ENCODE results near the gene IGSF9B. TPM values are rescaled to one million over a fixed set of nuclear protein-coding genes. Genes with fewer than 3 reads are reported as not detected.

IGSF9B gene
- total and polyA plus RNA-seq, 2 of the 13 experiments (the other 11 are each of a cell fraction or from before 2014, with no cell fraction given): not detected

DNA sequence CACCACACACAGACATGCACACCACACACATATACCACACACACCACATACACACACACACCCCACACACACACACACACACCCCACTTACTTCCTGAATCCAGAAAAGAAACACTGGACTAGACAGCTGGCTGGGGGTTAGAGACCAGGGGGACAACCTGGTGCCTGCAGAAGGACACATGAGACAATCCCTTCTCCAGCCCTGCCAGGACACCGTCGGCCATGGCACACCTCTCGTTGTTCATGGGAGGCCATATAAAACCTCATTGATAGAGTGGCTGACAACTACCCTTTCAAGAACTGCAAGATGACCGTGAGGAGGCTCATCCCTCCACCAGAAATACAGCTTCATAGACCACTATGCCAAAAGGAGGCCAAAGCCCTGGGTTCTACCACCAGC, 54.3 kb downstream of the IGSF9B start (continued):
- TF ChIP-seq, protein P1, sequence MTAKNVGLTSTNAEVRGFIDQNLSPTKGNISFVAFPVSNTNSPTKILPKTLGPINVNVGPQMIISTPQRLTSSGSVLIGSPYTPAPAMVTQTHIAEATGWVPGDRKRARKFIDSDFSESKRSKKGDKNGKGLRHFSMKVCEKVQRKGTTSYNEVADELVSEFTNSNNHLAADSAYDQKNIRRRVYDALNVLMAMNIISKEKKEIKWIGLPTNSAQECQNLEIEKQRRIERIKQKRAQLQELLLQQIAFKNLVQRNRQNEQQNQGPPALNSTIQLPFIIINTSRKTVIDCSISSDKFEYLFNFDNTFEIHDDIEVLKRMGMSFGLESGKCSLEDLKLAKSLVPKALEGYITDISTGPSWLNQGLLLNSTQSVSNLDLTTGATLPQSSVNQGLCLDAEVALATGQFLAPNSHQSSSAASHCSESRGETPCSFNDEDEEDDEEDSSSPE (CRISPR knock-in tag; IDR thresholded peaks at IDR 0.05): no peak
- TF ChIP-seq, protein P2, sequence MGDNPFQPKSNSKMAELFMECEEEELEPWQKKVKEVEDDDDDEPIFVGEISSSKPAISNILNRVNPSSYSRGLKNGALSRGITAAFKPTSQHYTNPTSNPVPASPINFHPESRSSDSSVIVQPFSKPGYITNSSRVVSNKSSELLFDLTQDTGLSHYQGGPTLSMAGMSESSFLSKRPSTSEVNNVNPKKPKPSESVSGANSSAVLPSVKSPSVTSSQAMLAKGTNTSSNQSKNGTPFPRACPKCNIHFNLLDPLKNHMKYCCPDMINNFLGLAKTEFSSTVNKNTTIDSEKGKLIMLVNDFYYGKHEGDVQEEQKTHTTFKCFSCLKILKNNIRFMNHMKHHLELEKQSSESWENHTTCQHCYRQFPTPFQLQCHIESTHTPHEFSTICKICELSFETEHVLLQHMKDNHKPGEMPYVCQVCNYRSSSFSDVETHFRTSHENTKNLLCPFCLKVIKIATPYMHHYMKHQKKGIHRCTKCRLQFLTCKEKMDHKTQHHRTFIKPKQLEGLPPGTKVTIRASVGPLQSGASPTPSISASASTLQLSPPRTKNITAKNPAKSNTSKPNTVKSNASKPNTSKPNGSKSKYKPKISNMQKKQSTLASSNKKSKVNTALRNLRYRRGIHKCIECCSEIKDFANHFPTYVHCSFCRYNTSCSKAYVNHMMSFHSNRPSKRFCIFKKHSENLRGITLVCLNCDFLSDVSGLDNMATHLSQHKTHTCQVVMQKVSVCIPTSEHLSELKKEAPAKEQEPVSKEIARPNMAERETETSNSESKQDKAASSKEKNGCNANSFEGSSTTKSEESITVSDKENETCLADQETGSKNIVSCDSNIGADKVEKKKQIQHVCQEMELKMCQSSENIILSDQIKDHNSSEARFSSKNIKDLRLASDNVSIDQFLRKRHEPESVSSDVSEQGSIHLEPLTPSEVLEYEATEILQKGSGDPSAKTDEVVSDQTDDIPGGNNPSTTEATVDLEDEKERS (CRISPR knock-in tag; IDR thresholded peaks at IDR 0.05): no peak
- no peak for TF ChIP-seq ZNF225 (CRISPR knock-in tag; IDR thresholded peaks at IDR 0.05)

GRCh38 chr11:133901999-133902398, 54.8 kb downstream of the IGSF9B start:
- ChIA-PET CTCF (ENCODE audit: low intra/inter-chr PET ratio, low total read pairs) (no interaction called here), POLR2A (no interaction called here)
- peak; percentile 53 for FAIRE-seq
- TF ChIP-seq ZNF646 (CRISPR knock-in tag; IDR thresholded peaks at IDR 0.05) (peak; percentile 79), RAD21 (CRISPR knock-in tag; IDR thresholded peaks at IDR 0.05) (no peak), LCORL (IDR thresholded peaks at IDR 0.05) (peak; percentile 25; the same call in 1 of the 2 replicates), LCORL (CRISPR knock-in tag; IDR thresholded peaks at IDR 0.05) (no peak)
- TF ChIP-seq, protein P3, sequence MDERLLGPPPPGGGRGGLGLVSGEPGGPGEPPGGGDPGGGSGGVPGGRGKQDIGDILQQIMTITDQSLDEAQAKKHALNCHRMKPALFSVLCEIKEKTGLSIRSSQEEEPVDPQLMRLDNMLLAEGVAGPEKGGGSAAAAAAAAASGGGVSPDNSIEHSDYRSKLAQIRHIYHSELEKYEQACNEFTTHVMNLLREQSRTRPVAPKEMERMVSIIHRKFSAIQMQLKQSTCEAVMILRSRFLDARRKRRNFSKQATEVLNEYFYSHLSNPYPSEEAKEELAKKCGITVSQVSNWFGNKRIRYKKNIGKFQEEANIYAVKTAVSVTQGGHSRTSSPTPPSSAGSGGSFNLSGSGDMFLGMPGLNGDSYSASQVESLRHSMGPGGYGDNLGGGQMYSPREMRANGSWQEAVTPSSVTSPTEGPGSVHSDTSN (CRISPR knock-in tag; IDR thresholded peaks at IDR 0.05): no peak
- Histone ChIP-seq H3K9ac (ENCODE audit: insufficient read depth, low read depth, low read length) (no peak overlapping the region), H3K4me2 (ENCODE audit: low read depth, low read length) (no peak overlapping the region), H3K36me3 (replicated peaks in 1 of 2; ENCODE audit: control insufficient read depth in 1 of 2, insufficient read depth in 2 of 2, low read length in 2 of 2) (no peaks in the 10 kb centered on the region), H4K20me1 (ENCODE audit: insufficient read depth, low read length) (no peaks in the 10 kb centered on the region), H3K9me3 (ENCODE audit: low read length) (no peaks in the 10 kb centered on the region), H2AFZ (ENCODE audit: low read length) (no peak overlapping the region), H3K79me2 (ENCODE audit: insufficient read depth, low read length) (no peaks in the 10 kb centered on the region), H3K4me3 (replicated peaks in 1 of 3; ENCODE audit: insufficient read depth in 1 of 3, low read depth in 2 of 3, low read length in 3 of 3) (no peak overlapping the region), H3K4me1 (ENCODE audit: insufficient read depth, low read length) (no peaks in the 10 kb centered on the region), H3K27ac (ENCODE audit: extremely low read length, insufficient read depth, low read length) (no peak overlapping the region), H3K27me3 (ENCODE audit: control insufficient read depth in 1 of 2, insufficient read depth in 2 of 2, low read length in 2 of 2) (peaks cover 1 to 8% of the 10 kb centered on the region in 2 experiments; a peak in 2 of 5 replicates)
- intact Hi-C loops (cut with micrococcal nuclease; ENCODE audit: unreplicated experiment) (no loop called here), in situ Hi-C loops (cut with HindIII; ENCODE audit: extremely low pct_ligation_motif_present, low pct_unique_long_range_greater_than_20kb) (no loop called here)
- DNase-seq (ENCODE audit: low spot score): no peak
- no TSS peak for BruUV-seq (replicated peaks)
- no peak for ATAC-seq
- WGBS (ENCODE audit: low lambda C conversion rate): 45% methylated on average over 3 of the region's 3 CpGs
